Smooth muscle cell (in vitro differentiated cells): ENCODE data around the gene VEPH1. TPM values are rescaled to one million over a fixed set of nuclear protein-coding genes. Genes with fewer than 3 reads are reported as not detected.

Experiments
- DNase-seq: peaks from one replicate; lab custom pipeline; 2025; ENCODE audit not compliant: unreplicated experiment; lab: John Stamatoyannopoulos, UW
- H2AFZ ChIP-seq: fragments of 200-600 bp; sonication (generic); 2 replicates; pipeline ENCODE4 v1.6.0; 2016; ENCODE audit warnings: antibody characterized with exemption, low read depth, mild to moderate bottlenecking
- H3F3A ChIP-seq: fragments of 200-600 bp; sonication (generic); 2 replicates; pipeline ENCODE4 v1.6.0; 2017; ENCODE audit warnings: antibody characterized with exemption, low read depth
- H3K27ac ChIP-seq: fragments of 200-600 bp; sonication (generic); 2 replicates; pipeline ENCODE4 v1.5.1; 2016; ENCODE audit warnings: low read depth, mild to moderate bottlenecking
- H3K27me3 ChIP-seq: fragments of 200-600 bp; sonication (generic); 2 replicates; pipeline ENCODE4 v1.6.1; 2016; ENCODE audit warnings: low read depth, mild to moderate bottlenecking
- H3K36me3 ChIP-seq: fragments of 200-600 bp; sonication (generic); 2 replicates; pipeline ENCODE4 v1.5.1; 2016; ENCODE audit warnings: low read depth
- H3K4me1 ChIP-seq: fragments of 200-600 bp; sonication (generic); 2 replicates; pipeline ENCODE4 v1.5.1; 2016; ENCODE audit warnings: low read depth
- H3K4me2 ChIP-seq: fragments of 200-600 bp; sonication (generic); 2 replicates; pipeline ENCODE4 v1.6.0; 2016; ENCODE audit warnings: mild to moderate bottlenecking
- H3K4me3 ChIP-seq: fragments of 200-600 bp; sonication (generic); 2 replicates; pipeline ENCODE4 v1.5.1; 2016; ENCODE audit warnings: mild to moderate bottlenecking
- H3K79me2 ChIP-seq: fragments of 200-600 bp; sonication (generic); 2 replicates; pipeline ENCODE4 v1.6.0; 2016; ENCODE audit warnings: low read depth, mild to moderate bottlenecking
- H3K9ac ChIP-seq: fragments of 200-600 bp; sonication (generic); 2 replicates; pipeline ENCODE4 v1.6.0; 2016; ENCODE audit warnings: low read depth
- H3K9me3 ChIP-seq: fragments of 200-600 bp; sonication (generic); replicated peaks from 2 replicates; pipeline ENCODE4 v1.5.1; 2016; ENCODE audit warnings: low read depth
- H4K20me1 ChIP-seq: fragments of 200-600 bp; sonication (generic); 2 replicates; pipeline ENCODE4 v1.6.0; 2016; ENCODE audit warnings: low read depth
- CTCF ChIP-seq: fragments of 200-600 bp; sonication (generic); IDR thresholded peaks from 2 replicates; pipeline ENCODE4 v1.5.1; 2017; ENCODE audit warnings: borderline replicate concordance, mild to moderate bottlenecking, antibody characterized with exemption; ENCODE audit not compliant: insufficient read depth, poor library complexity, severe bottlenecking
- WGBS: methylation state at CpG from one replicate; pipeline ENCODE4 v1.1.7; 2016; ENCODE audit warnings: low lambda C conversion rate; 5-methylcytosine and 5-hydroxymethylcytosine counted together
- polyA plus RNA-seq: library from polyadenylated mRNA; unstranded; fragments of >200 nt; fragmentation: Nextera tagmentation; extraction: Ambion mirVana; gene quantifications from 2 replicates; pipeline ENCODE4 v1.2.1, GENCODE V29; 2016
- total RNA-seq: library from RNA; depleted of rRNA; stranded (reverse); fragments of >200 nt; gene quantifications from 2 replicates; pipeline ENCODE4 v1.2.3, GENCODE V29; 2014

The VEPH1 gene
- total and polyA plus RNA-seq, 2 experiments from 2014 or later: 0.58 to 3.0 TPM

- 100% methylated on average over 1 of the region's 1 CpG for WGBS
- H4K20me1 ChIP-seq: no peaks in the 10 kb centered on the region
- H3K27ac ChIP-seq: no peak overlapping the region
These were observed 224.0 kb downstream of the VEPH1 start for GRCh38 chr3:157279237-157279636.

GRCh38 chr3:157276801-157277200, 226.4 kb downstream of the VEPH1 start:
- Histone ChIP-seq H3K79me2 (no peaks in the 10 kb centered on the region), H3K4me1 (no peaks in the 10 kb centered on the region), H3K9me3 (no peaks in the 10 kb centered on the region), H2AFZ (no peak overlapping the region), H3K9ac (no peak overlapping the region), H3K4me3 (no peak overlapping the region), H3K27me3 (no peaks in the 10 kb centered on the region), H4K20me1 (no peaks in the 10 kb centered on the region), H3K27ac (no peak overlapping the region), H3K4me2 (no peak overlapping the region), H3F3A (peaks cover 6% of the 10 kb centered on the region), H3K36me3 (no peaks in the 10 kb centered on the region)
- no peak for TF ChIP-seq CTCF
- no peak for DNase-seq
- 82% methylated on average over 3 of the region's 3 CpGs for WGBS

More at GRCh38 chr3:157279237-157279636, 224.0 kb downstream of the VEPH1 start:
- no peak for TF ChIP-seq CTCF
- Histone ChIP-seq H3K4me1 (no peaks in the 10 kb centered on the region), H3K4me3 (no peak overlapping the region), H3K9ac (no peak overlapping the region), H3K27me3 (no peaks in the 10 kb centered on the region), H3K79me2 (no peaks in the 10 kb centered on the region), H2AFZ (no peak overlapping the region), H3K9me3 (no peaks in the 10 kb centered on the region), H3K4me2 (no peak overlapping the region), H3K36me3 (no peaks in the 10 kb centered on the region), H3F3A (peaks cover 6% of the 10 kb centered on the region)
- DNase-seq: no peak

GRCh38 chr3:157275832-157276231, 227.4 kb downstream of the VEPH1 start:
- H3K9me3 ChIP-seq: no peaks in the 10 kb centered on the region
- H3K79me2 ChIP-seq: no peaks in the 10 kb centered on the region
- no peaks in the 10 kb centered on the region for H4K20me1 ChIP-seq
- 12% methylated on average over 2 of the region's 2 CpGs for WGBS
- no peaks in the 10 kb centered on the region for H3K27me3 ChIP-seq
- DNase-seq: no peak
- H2AFZ ChIP-seq: no peak overlapping the region
- no peak overlapping the region for H3K9ac ChIP-seq
- TF ChIP-seq CTCF: no peak
- H3K36me3 ChIP-seq: no peaks in the 10 kb centered on the region
- H3K4me3 ChIP-seq: no peak overlapping the region
- H3K27ac ChIP-seq: no peak overlapping the region
- H3K4me2 ChIP-seq: peak overlapping the region; percentile 48
- H3K4me1 ChIP-seq: no peaks in the 10 kb centered on the region
- H3F3A ChIP-seq: peaks cover 6% of the 10 kb centered on the region

- 9% methylated on average over 2 of the region's 2 CpGs for WGBS
- TF ChIP-seq CTCF: no peak
- H3F3A ChIP-seq: peaks cover 6% of the 10 kb centered on the region
- no peak overlapping the region for H3K27ac ChIP-seq
- no peak overlapping the region for H3K4me3 ChIP-seq
- no peaks in the 10 kb centered on the region for H3K4me1 ChIP-seq
- peak overlapping the region; percentile 16 for H3K4me2 ChIP-seq
- H3K27me3 ChIP-seq: no peaks in the 10 kb centered on the region
- no peaks in the 10 kb centered on the region for H4K20me1 ChIP-seq
- H3K79me2 ChIP-seq: no peaks in the 10 kb centered on the region
- no peaks in the 10 kb centered on the region for H3K36me3 ChIP-seq
- no peak for DNase-seq
- H3K9me3 ChIP-seq: no peaks in the 10 kb centered on the region
- H2AFZ ChIP-seq: no peak overlapping the region
- H3K9ac ChIP-seq: no peak overlapping the region
These were observed 228.5 kb downstream of the VEPH1 start for GRCh38 chr3:157274644-157275137.
